Raji (cell line): Measurements from ENCODE around the gene AHRR.

Experiments used
- POLR2A ChIP-seq: IDR thresholded peaks from 2 replicates; pipeline ENCODE4 v1.6.1; 2011; ENCODE audit warnings: low read depth, low read length, control low read depth; ENCODE audit not compliant: insufficient read depth

AHRR gene

DNA sequence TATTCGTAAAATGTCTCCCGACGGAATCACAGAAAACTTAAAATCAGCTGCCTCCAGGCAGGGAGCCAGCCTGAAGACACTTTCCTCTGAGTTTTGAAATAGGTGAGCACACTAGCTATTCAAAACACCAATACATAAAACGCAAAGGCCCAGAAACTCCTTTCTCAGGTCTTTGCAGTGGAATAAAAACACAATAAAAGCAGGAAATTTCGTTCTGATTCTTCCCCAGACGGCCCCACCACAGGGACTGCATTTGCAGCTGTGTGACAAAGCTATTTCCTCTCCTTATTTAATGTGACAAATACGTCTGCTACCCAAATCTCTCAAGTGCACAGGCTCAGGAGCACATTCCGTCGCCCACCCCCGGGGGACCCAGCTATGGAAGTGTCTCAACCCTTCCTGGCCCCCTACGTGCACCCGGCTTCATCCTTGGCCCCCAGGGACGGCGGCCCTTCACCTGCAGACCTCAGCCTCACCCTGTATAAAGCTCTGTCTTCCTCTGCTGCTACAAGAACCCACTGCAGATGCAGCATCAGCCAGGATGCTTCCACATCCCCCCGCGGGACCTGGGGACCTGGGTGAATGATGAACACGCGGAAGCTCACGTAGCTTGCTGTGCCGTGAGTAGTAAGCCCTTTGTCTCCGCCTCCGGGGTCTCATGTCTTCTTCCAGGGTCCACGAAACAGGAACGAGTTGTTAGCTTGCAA is 24.9 kb downstream of the AHRR start:
- no peak for TF ChIP-seq POLR2A

GRCh38 chr5:347712-348284 is 26.3 kb downstream of the AHRR start:
- TF ChIP-seq POLR2A, result no peak

DNA sequence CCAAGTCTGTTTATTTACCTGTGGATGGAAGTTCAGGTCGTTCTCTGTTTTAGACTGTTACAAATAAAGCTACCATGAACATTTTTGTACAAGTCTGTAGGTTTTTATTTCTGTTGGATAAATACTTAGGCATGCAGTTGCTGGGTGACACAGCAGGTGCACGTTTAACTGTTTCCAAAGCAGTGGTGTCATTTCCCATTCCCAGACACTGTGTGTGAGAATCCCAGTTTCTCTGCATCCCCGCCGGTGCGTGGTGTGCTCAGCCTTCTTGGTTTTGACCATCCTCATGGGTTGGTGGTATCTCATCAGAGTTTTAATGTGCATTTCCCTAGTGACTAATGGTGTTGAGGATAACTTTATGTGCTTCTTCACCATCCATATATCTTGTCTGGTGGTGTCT is 27.2 kb downstream of the AHRR start:
- TF ChIP-seq POLR2A, result no peak

GRCh38 chr5:350355-350754 is 28.8 kb downstream of the AHRR start:
- no peak for TF ChIP-seq POLR2A

DNA sequence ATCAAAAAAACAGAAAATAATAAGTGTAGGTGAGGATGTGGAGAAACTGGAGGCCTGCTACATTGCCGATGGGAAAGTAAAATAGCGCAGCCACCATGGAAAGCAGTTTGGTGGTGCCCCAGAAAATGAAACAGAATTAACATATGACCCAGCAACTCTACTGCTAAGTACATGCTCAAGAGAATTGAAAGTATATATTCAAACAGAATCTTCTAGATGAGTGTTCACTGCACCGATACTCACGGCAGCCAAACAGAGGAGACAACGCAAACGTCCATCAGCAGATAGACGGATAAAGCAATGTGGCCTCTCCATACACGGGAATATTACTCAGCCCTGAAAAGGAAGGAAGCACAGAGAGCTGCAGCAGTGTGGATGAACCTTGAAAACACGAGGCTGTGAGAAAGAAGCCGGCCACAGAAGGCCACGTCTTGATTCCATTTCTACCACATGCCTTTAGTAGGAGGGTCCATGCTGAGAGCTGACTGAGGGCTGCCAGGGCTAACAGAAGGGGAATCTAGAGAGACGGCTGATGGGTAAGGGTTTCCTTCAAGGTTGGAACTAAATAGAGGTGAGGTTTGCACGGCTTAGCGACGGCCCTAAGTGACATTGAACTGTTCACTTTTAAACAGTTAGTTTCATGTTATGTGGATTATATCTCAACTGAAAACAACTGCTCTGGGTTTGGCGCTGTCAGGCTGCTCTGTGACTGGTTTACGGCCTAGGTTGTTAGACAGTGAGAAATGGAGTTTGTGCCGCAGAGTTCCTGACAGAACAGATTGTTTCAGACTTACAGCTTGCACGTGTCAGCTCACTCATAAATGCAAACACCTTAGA is 29.8 kb downstream of the AHRR start:
- no peak for TF ChIP-seq POLR2A

GRCh38 chr5:351921-352245 is 30.4 kb downstream of the AHRR start:
- TF ChIP-seq POLR2A, result no peak

GRCh38 chr5:352639-353611 is 31.4 kb downstream of the AHRR start:
- no peak for TF ChIP-seq POLR2A

GRCh38 chr5:353612-354580 is 32.4 kb downstream of the AHRR start:
- no peak for TF ChIP-seq POLR2A

- TF ChIP-seq POLR2A, result no peak
Observed at GRCh38 chr5:354581-355378, 33.3 kb downstream of the AHRR start.

DNA sequence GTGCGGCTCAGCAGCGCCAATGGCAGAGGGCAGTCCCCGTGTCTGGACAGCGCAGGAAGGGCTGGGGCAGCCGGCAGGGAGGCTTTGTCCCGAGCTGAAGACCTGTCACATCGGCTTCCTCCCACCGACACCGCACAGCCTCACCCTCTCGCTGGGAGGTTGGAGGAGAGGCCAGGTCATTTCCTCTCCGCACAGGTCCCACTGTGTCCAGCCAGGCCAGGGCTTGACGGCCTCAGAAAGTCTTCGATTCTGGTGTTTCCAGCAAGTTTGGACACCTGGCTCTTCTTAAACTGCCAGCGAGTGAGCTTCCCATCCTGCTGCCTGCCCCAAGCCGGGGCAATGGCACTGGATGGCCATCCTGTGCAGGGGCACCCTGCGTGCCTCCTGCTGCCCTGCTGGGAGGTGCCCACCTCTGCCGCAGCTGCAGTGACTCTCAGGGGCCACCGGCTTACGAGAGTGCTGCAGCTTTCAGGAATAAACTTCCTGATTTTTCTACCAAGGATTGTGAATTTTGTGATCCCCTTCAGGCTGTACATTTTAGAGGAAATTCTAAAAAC is 33.9 kb downstream of the AHRR start:
- TF ChIP-seq POLR2A, result no peak

GRCh38 chr5:355958-356357 is 34.4 kb downstream of the AHRR start:
- TF ChIP-seq POLR2A, result no peak

DNA sequence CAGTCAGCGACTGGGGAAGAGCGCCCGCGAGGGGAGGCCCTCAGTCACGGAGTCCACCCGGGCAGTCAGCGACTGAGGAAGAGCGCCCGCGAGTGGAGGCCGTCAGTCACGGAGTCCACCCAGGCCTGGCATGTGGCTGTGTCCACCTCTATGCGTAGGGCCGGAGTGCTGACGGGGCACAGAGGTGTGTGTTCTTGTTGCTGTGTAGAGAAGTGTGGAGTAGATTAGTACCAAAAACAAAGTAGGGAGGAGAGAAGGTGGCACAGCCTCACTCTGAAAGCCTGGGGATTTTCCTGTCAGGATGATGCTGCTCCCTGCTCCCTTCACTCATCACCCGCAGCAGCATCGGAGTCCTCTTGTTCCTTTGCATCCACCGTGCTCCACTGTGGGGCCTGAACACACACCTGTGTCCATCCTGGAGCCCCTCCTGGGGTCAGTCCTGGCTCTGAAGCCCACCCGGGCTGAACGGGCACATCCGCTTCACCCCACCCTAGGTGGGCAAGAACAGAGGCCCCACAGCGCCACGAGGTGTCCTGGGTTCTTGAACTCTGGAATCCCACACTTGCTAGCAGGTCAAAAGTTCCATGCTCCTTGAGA is 37.9 kb downstream of the AHRR start:
- TF ChIP-seq POLR2A, result no peak
